H9 (cell line): Measurements from ENCODE around the gene CHN2. TPM values are rescaled to one million over a fixed set of nuclear protein-coding genes. Genes with fewer than 3 reads are reported as not detected.

Experiments used
- DNase-seq: peaks from one replicate; pipeline ENCODE4 v3.0.0-alpha.2; 2017
- H2AFZ ChIP-seq: one replicate; pipeline ENCODE4 v1.6.1; 2013; ENCODE audit warnings: mild to moderate bottlenecking, low read length, control low read depth, moderate library complexity
- H2AK5ac ChIP-seq: 2 replicates; pipeline ENCODE4 v1.6.1; 2013; ENCODE audit warnings: low read length, control low read depth, mixed read lengths; ENCODE audit not compliant: insufficient read length
- H2BK120ac ChIP-seq: one replicate; pipeline ENCODE4 v1.6.1; 2013; ENCODE audit warnings: low read depth, mild to moderate bottlenecking, low read length, control low read depth, inconsistent platforms; ENCODE audit not compliant: poor library complexity, severe bottlenecking
- H2BK12ac ChIP-seq: 2 replicates; pipeline ENCODE4 v1.6.1; 2013; ENCODE audit warnings: low read length, control low read depth, mixed read lengths, low read depth; ENCODE audit not compliant: insufficient read length
- H2BK15ac ChIP-seq: 2 replicates; pipeline ENCODE4 v1.6.1; 2013; ENCODE audit warnings: low read depth, low read length, control low read depth
- H2BK20ac ChIP-seq: one replicate; pipeline ENCODE4 v1.6.1; 2013; ENCODE audit warnings: low read depth, mild to moderate bottlenecking, low read length, control low read depth, inconsistent platforms; ENCODE audit not compliant: poor library complexity, severe bottlenecking
- H2BK5ac ChIP-seq: 2 replicates; pipeline ENCODE4 v1.6.1; 2013; ENCODE audit warnings: low read length, control low read depth, mixed read lengths; ENCODE audit not compliant: insufficient read length
- H3K14ac ChIP-seq: 2 replicates; pipeline ENCODE4 v1.6.1; 2013; ENCODE audit warnings: low read length, control low read depth; ENCODE audit not compliant: insufficient read depth
- H3K18ac ChIP-seq: 2 replicates; pipeline ENCODE4 v1.6.1; 2013; ENCODE audit warnings: low read depth, mild to moderate bottlenecking, mixed read lengths, low read length, control low read depth; ENCODE audit not compliant: insufficient read length
- H3K23ac ChIP-seq: 2 replicates; pipeline ENCODE4 v1.6.1; 2013; ENCODE audit warnings: low read length, control low read depth, mixed read lengths, low read depth; ENCODE audit not compliant: insufficient read length
- H3K23me2 ChIP-seq: 2 replicates; pipeline ENCODE4 v1.6.1; 2013; ENCODE audit warnings: low read depth, mild to moderate bottlenecking, mixed read lengths, low read length, control low read depth; ENCODE audit not compliant: insufficient read length, poor library complexity, severe bottlenecking
- H3K27ac ChIP-seq: 2 replicates; pipeline ENCODE4 v1.5.1; 2013; ENCODE audit warnings: low read length, control low read depth, mixed read lengths, low read depth; ENCODE audit not compliant: insufficient read length
- H3K27me3 ChIP-seq: 2 replicates; pipeline ENCODE4 v1.6.1; 2013; ENCODE audit warnings: low read length, control low read depth, inconsistent platforms; ENCODE audit not compliant: insufficient read depth
- H3K4ac ChIP-seq: 2 replicates; pipeline ENCODE4 v1.6.1; 2013; ENCODE audit warnings: low read depth, mild to moderate bottlenecking, control low read depth, inconsistent platforms, low read length, moderate library complexity
- H3K4me1 ChIP-seq: 2 replicates; pipeline ENCODE4 v1.6.1; 2013; ENCODE audit warnings: low read length, control low read depth, inconsistent platforms; ENCODE audit not compliant: insufficient read depth
- H3K4me2 ChIP-seq: 2 replicates; pipeline ENCODE4 v1.6.1; 2013; ENCODE audit warnings: low read length, control low read depth, mixed read lengths; ENCODE audit not compliant: insufficient read length, insufficient read depth
- H3K56ac ChIP-seq: 2 replicates; pipeline ENCODE4 v1.6.1; 2013; ENCODE audit warnings: low read depth, mild to moderate bottlenecking, mixed read lengths, low read length, control low read depth; ENCODE audit not compliant: insufficient read length
- H3K79me1 ChIP-seq: 2 replicates; pipeline ENCODE4 v1.6.1; 2013; ENCODE audit warnings: low read depth, mild to moderate bottlenecking, moderate library complexity, low read length, control low read depth, inconsistent platforms; ENCODE audit not compliant: insufficient read depth, poor library complexity, severe bottlenecking
- H3K79me2 ChIP-seq: 2 replicates; pipeline ENCODE4 v1.6.1; 2013; ENCODE audit warnings: low read length, control low read depth, inconsistent platforms; ENCODE audit not compliant: insufficient read depth
- H3K9ac ChIP-seq: 2 replicates; pipeline ENCODE4 v1.6.1; 2013; ENCODE audit warnings: low read length, control low read depth, mixed read lengths; ENCODE audit not compliant: insufficient read length; ENCODE audit errors: extremely low read depth
- H3K9me3 ChIP-seq: one replicate; pipeline ENCODE4 v1.6.1; 2013; ENCODE audit warnings: low read depth, low read length, inconsistent platforms; ENCODE audit not compliant: control insufficient read depth
- H3T11ph ChIP-seq: one replicate; pipeline ENCODE4 v1.6.1; 2013; ENCODE audit warnings: mild to moderate bottlenecking, low read length, control low read depth, inconsistent platforms
- H4K20me1 ChIP-seq: one replicate; pipeline ENCODE4 v1.6.1; 2013; ENCODE audit not compliant: control insufficient read depth, insufficient read length, insufficient read depth
- H4K5ac ChIP-seq: 2 replicates; pipeline ENCODE4 v1.6.1; 2013; ENCODE audit warnings: low read depth, mild to moderate bottlenecking, mixed read lengths, low read length, control low read depth; ENCODE audit not compliant: insufficient read length
- H4K8ac ChIP-seq: replicated peaks from 2 replicates; pipeline ENCODE4 v1.6.1; 2013; ENCODE audit warnings: low read length, control low read depth, mixed read lengths, low read depth; ENCODE audit not compliant: insufficient read length
- H4K91ac ChIP-seq: 2 replicates; pipeline ENCODE4 v1.6.1; 2013; ENCODE audit warnings: low read depth, mild to moderate bottlenecking, moderate library complexity, mixed read lengths, low read length, control low read depth; ENCODE audit not compliant: insufficient read length
- H3K27ac Mint-ChIP-seq, 3 experiments: 2 replicates in 2 of 3; 3 replicates in 1 of 3; pipeline ENCODE4 v1.8.0; 2020 to 2021; ENCODE audit warnings: mixed read lengths in 3 of 3, mild to moderate bottlenecking in 1 of 3, moderate library complexity in 1 of 3
- H3K27me3 Mint-ChIP-seq: 2 replicates; pipeline ENCODE4 v1.8.0; 2021; ENCODE audit warnings: low read depth, mild to moderate bottlenecking, moderate library complexity, mixed read lengths
- H3K36me3 Mint-ChIP-seq, 3 experiments: 2 replicates in 2 of 3; 3 replicates in 1 of 3; pipeline ENCODE4 v1.8.0; 2020 to 2021; ENCODE audit warnings: low read depth in 3 of 3, mixed read lengths in 3 of 3; ENCODE audit not compliant: insufficient read depth in 1 of 3
- H3K4me1 Mint-ChIP-seq, 2 experiments: 2 replicates each; pipeline ENCODE4 v1.8.0; 2020; ENCODE audit warnings: mixed read lengths in 2 of 2
- H3K4me3 Mint-ChIP-seq, 2 experiments: 2 replicates in 1 of 2; 3 replicates in 1 of 2; pipeline ENCODE4 v1.8.0; 2020 to 2021; ENCODE audit warnings: mild to moderate bottlenecking in 2 of 2, mixed read lengths in 2 of 2, moderate library complexity in 1 of 2
- H3K9me3 Mint-ChIP-seq, 2 experiments: 2 replicates in 1 of 2; 3 replicates in 1 of 2; pipeline ENCODE4 v1.8.0; 2020; ENCODE audit warnings: mild to moderate bottlenecking in 2 of 2, mixed read lengths in 2 of 2, moderate library complexity in 1 of 2
- WGBS: extraction: QIAGEN DNeasy Blood & Tissue Kit; methylation state at CpG from one replicate; pipeline ENCODE4 v1.1.7; 2013; ENCODE audit warnings: missing lambda C conversion rate, low lambda C conversion rate, mixed read lengths; ENCODE audit not compliant: insufficient read length; ENCODE audit errors: extremely low coverage; 5-methylcytosine and 5-hydroxymethylcytosine counted together
- total RNA-seq: library from RNA; stranded (reverse); gene quantifications from 2 replicates; pipeline ENCODE4 v1.2.1, GENCODE V29; 2021
- TF ChIP-seq, protein P1 (sequence below): fragments of 200-600 bp; sonication (generic); conservative IDR thresholded peaks from 3 replicates; pipeline ENCODE4 v1.8.0; 2021; ENCODE audit warnings: antibody characterized with exemption, mild to moderate bottlenecking

CHN2 gene
- total RNA-seq, 1 experiment from 2014 or later = 3.3 TPM

DNA sequence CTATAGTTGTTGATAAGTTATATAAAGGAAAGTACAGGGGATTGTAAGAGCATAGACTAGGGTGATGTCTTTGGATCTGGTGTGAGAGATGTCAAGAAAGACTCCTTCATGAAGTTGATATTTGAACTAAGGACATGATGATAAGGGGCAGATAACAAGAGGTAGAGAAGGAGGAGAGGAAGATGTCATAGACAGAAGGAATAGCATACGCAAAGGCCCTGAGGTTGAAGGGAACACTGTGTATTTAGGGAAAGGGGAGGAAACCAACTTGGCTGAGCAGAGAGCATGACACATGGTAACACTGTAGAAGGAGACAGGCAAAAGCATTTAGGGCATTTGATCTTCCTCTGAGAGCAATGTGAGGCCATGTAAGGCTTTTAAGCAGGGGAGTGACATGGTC, 170.8 kb downstream of the CHN2 start:
- H3K36me3 Mint-ChIP-seq = no peaks in the 10 kb centered on the region
- WGBS = no CpG with 5 or more reads among the region's 1 CpG

More for the DNA sequence above, 170.8 kb downstream of the CHN2 start:
- no peak overlapping the region for H2BK12ac ChIP-seq
- H2BK20ac ChIP-seq = no peak overlapping the region
- no peak overlapping the region for H3K4me2 ChIP-seq
- no peak overlapping the region for H3K56ac ChIP-seq
- H3K4me3 Mint-ChIP-seq = no peak overlapping the region
- no peak overlapping the region for H4K8ac ChIP-seq
- no peak overlapping the region for H3K4ac ChIP-seq
- no peak overlapping the region for H2AK5ac ChIP-seq
- no peaks in the 10 kb centered on the region for H3K23me2 ChIP-seq
- H3K27ac ChIP-seq = no peak overlapping the region
- no peaks in the 10 kb centered on the region for H4K20me1 ChIP-seq
- H3K27me3 ChIP-seq = no peaks in the 10 kb centered on the region
- H3K79me2 ChIP-seq = no peaks in the 10 kb centered on the region
- H4K91ac ChIP-seq = no peak overlapping the region
- H3K27ac Mint-ChIP-seq = no peak overlapping the region
- no peak overlapping the region for H3K23ac ChIP-seq
- H2AFZ ChIP-seq = no peak overlapping the region
- H4K5ac ChIP-seq = no peak overlapping the region
- TF ChIP-seq, protein P1, sequence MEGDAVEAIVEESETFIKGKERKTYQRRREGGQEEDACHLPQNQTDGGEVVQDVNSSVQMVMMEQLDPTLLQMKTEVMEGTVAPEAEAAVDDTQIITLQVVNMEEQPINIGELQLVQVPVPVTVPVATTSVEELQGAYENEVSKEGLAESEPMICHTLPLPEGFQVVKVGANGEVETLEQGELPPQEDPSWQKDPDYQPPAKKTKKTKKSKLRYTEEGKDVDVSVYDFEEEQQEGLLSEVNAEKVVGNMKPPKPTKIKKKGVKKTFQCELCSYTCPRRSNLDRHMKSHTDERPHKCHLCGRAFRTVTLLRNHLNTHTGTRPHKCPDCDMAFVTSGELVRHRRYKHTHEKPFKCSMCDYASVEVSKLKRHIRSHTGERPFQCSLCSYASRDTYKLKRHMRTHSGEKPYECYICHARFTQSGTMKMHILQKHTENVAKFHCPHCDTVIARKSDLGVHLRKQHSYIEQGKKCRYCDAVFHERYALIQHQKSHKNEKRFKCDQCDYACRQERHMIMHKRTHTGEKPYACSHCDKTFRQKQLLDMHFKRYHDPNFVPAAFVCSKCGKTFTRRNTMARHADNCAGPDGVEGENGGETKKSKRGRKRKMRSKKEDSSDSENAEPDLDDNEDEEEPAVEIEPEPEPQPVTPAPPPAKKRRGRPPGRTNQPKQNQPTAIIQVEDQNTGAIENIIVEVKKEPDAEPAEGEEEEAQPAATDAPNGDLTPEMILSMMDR = no peak
- no peak overlapping the region for H2BK120ac ChIP-seq
- H3T11ph ChIP-seq = no peak overlapping the region
- H3K27me3 Mint-ChIP-seq = no peaks in the 10 kb centered on the region
- no peak for DNase-seq
- H3K79me1 ChIP-seq = no peaks in the 10 kb centered on the region
- peaks cover 12 to 16% of the 10 kb centered on the region in 2 experiments for H3K4me1 Mint-ChIP-seq
- no peaks in the 10 kb centered on the region for H3K9me3 ChIP-seq
- H3K14ac ChIP-seq = no peak overlapping the region
- peaks cover 2% of the 10 kb centered on the region; the same call in 1 of the 2 replicates for H3K4me1 ChIP-seq
- no peak overlapping the region for H2BK15ac ChIP-seq
- H3K18ac ChIP-seq = no peak overlapping the region
- no peaks in the 10 kb centered on the region for H3K9me3 Mint-ChIP-seq
- no peak overlapping the region for H3K9ac ChIP-seq
- H2BK5ac ChIP-seq = no peak overlapping the region
